ENCODE results near the gene COL4A1.

COL4A1 gene

DNA sequence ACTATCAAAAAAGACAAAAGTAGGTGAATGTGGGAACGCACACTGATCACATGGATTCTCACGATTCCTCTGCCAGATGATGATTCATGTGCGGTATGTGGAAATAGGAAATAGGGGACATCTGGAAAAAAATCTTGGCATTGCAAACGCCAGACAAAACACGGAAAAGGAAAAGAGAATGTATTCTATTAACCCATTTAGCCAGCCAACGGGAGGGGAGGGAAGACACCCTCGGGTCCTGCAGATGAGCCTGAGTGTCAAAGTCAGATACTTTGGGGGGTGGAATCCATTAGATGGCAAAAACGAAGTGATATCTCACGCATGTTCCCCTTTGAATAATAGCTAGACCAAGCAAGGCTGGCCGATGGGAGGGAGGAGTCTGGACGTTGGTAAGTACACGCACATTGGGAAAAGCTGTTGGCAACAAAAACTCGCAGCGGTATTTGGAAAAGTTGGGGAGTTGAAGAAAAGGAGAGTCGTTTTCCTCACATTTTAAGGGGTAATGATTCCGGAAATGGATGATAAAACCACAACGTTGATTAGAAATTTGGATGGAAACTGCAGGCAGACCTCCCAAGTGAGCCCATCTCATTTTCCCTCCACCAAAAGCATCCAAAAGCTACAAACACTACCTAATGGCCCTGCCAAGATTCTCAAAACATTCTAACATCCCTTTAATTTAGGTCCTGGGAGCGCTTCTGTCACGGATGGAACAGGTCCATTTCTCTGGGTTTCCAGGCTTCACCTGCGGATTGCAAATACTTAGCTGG, 73.6 kb downstream of the COL4A1 start:
- DNase-seq, result no peak

- DNase-seq, result no peak
Measured at GRCh38 chr13:110232756-110233155, 74.2 kb downstream of the COL4A1 start.

DNA sequence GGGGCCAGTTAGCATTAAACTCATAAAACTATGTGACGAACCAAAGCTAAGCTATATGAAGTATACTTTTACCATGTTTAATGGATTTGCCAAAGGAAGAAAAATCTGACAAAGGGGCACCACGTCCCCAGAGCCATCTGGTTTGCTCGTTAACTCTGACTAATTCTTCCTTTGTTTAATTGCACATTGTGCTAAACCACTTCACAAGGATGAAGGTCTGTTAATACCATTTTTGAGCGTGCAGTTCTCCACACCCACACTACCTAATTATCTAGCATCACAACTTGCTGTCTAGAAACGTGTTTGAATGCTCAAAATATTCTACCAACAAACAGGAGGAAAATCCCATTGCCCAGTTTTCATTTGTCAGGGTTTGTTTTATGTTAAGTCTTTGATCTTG, 74.8 kb downstream of the COL4A1 start:
- no peak for DNase-seq

DNA sequence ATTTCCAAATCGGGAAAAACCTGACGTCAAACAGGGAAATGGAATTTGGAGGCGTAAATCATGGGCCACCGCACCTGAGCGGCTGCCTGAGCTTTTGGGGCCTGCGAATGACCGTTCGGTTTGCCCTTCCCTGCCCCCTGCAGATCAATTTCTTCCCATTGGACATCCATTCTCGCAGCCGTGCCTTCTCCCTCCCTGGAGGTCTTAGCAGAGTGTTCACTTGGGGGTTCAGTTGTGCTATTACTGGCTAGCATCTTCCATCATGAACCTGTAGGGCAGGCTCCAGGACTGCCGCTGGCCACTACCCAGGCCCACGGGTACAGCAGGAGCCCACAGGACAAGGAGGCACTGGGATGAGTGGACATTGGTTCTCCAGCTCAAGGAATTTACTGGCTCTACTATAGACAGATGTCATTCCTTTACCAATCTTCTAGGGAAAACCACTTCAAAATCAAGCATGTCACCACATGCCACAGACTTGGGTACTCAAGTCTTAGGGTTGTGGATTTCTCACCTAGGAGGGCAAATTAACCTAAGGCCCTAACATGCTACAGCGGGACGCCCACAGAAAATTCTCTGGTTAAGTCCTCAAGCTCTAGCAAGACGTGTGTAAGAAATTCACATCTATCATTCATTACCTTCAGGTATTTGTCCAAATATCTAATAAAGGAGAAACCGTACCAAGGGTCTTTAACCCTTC, 75.5 kb downstream of the COL4A1 start:
- no peak for DNase-seq

DNA sequence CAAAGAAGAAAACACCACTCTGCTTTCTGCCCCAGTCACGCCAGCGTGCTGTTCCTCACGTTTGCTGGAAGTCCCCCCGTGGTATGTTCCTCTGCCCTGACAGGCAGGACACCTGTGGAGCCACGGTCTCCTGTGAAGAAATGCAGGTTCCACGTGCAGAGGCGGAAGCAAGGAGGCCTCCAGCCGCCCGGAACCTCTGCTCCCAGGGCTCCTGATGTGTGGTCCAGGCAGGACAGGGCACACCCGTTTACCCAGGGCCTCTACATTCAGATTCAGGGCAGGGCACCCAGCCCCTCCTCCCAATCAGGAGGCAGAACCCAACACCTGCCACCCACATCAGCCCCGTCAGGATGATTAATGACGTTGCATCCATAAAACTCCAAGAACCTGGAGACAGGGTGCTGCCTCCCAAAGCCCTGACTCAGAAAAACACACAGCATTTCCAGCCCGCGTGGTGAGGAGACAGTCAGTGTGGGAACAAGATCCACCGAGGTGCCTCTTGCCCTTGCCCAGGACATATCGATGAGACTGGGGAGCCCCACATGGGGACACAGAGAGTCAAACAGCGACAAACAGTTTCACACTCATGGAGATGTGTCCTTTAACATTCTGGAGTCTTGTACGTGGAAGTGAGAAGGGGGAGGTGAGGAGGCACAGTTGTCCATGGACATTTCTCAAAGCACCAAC, 76.2 kb downstream of the COL4A1 start:
- no peak for DNase-seq

DNA sequence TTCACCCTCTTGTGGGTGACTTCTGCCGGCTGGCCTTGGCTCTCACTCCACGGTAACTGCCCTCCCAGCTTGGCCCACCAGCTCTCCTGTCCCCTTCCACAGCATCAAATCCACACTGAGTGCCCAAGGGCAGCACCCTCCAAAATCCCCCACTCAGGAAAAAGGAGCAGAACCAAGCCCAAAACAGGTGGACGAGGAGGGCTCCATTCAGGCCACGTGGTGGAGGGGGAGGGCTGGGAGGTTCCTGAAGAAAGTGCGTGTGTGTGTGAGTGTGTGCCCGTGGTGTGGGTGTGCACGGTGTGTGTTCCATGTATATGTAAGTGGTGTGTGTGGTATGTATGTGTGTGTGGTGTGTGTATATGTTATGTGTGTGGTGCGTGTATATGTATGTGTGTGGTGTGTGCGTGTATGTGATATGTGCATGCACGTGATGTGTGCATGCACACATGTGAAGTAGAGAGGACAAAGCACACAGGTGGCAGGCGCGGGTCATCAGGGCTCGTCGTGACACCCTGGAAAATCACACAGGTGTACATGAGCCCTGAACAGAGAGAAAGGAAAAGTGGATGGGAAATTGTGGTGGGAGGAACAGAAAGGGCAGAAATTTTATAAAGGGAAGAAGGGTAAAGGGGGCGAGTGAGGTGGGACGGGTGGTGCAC, 76.9 kb downstream of the COL4A1 start:
- DNase-seq, result no peak

- DNase-seq, result no peak
Measured at GRCh38 chr13:110228936-110229904, 77.7 kb downstream of the COL4A1 start.

- no peak for DNase-seq
Measured at GRCh38 chr13:110227864-110228643, 78.9 kb downstream of the COL4A1 start.

GRCh38 chr13:110227416-110227815, 79.5 kb downstream of the COL4A1 start:
- no peak for DNase-seq

DNA sequence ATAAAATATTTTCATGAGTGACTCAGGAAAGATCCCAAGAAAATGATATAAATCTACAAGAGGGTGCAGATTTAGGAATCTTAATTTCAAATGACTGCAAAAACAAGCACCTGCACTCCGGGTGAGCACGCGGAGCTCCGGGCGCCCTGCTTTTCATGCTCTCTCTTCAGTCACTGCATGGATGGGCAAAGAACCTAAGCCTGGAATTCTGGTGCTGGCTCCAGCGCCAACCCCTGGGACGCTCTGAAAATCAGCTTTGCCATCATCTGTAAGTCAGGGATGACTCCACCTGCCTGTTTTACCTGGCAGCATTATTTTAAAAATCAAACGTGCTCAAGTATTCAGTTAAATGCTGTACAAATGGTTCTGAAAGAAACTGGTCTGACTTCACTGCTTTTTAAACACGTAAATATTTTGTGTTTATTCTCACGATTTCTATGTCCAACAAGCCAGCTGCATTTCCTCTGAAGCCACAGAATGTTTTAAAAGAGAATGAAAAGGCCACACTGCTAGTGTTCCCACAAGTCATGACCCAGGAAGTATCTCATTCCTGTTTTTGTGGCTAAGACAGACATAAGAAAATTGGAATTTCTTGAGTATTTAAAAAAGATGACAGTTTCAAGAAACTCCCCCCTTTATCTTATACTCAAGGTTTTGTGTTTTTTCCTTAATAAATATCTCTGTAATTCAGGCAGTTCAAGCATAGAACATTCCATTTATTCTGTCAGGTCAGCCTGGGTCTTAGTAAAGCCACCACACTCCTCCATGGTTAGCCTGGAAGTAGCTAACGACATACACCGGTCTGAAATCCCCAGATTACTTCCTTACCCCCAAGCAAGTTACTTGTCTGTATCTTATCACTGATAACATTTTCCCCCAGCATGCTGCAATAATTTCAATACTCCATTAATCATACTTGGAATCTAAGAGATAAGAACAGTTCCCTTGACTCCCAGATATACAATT, 81.1 kb downstream of the COL4A1 start:
- no peak for DNase-seq

- DNase-seq, result no peak
Measured at GRCh38 chr13:110225003-110225402, 82.0 kb downstream of the COL4A1 start.

- DNase-seq, result no peak
Measured at GRCh38 chr13:110224519-110224918, 82.4 kb downstream of the COL4A1 start.

DNA sequence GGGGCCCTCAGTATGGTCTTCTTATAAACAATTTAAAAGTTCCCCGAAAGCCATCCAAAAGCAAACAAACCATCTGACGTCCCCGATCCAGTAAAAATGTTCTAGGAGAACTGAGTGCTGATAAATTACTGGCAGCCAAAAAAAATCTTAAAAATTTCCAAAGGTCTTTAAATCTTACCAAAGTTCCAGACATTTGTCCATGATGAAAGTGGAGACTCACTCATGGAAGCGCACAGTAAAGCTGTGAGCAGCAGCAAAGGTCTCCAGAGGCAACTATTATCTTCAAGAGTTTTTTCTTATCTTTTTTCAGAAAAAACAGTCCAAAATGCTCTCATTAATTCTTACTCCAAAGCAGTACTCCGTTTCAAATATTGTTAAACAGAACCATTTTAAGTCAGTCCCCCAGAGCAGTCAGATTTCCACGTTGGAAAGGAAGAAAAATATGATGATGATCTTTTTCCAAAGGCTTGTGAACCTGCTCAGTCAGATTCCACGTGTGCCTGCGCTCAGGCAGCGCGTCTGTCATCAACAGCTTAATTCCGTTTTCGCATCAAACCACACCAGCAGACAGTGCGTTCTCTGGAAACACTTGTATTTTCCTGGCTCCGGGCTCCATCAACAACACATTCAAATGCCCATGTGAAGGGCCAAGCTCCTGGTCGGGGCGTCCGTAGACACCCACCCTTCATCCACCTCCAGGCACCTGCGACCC, 85.4 kb downstream of the COL4A1 start:
- no peak for DNase-seq

DNA sequence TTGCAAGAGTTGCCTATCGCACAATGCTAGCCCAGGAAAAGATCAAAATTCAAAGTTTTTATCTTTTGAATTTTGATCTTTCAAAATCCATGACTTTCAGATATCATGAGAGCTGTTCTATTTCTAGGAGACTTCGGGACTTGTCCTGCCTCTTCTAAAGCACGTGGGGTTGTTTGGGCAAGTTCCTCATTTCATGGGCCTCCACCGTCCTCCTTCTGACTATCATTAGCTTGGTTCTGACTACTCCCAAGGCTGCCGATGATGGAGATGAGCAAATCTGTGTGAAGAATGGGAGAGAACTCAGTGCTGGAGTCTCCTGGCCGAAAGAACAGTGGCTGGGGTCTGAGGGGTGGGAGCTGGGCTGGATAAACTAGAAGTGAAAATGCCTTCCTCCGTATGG, 86.5 kb downstream of the COL4A1 start:
- DNase-seq, result no peak

- no peak for DNase-seq
Measured at GRCh38 chr13:110218581-110219201, 88.3 kb downstream of the COL4A1 start.

DNA sequence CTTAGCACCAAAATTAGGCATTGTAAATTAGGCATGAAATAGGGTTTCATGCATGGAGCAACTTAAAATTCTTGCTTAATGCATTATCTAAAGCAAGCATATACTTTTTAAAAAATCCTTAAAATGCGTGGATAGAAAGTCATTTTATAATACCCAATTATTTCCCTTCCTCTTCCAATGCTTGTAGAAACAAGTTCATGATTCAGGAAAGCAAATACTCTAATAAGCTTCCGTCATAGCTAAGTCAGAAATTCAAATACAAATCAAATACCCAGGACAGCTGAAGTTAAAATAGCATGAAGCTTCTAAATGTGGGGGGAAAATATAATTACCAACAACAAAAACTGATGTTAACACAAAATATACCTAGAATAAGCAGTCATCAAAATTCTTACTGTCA, 89.1 kb downstream of the COL4A1 start:
- no peak for DNase-seq

DNA sequence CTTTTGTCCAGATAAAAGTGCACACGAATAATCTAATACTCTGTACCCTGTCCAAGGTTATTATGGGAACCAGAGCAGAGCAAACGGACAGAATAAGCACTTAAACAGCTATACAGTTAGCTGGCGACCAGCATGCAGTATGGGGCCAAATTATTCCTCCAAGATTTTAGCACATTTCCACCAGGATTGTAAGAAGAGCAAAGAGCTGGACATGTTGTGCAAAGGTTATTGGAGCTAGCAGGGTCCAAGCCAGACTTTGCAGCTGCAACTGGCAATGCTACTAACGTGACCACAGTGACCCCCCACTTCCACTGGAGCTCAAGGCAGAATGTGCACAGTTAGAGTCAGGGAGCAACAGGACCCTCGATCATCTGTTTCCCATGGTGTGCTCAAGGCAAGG, 89.9 kb downstream of the COL4A1 start:
- DNase-seq, result no peak

DNA sequence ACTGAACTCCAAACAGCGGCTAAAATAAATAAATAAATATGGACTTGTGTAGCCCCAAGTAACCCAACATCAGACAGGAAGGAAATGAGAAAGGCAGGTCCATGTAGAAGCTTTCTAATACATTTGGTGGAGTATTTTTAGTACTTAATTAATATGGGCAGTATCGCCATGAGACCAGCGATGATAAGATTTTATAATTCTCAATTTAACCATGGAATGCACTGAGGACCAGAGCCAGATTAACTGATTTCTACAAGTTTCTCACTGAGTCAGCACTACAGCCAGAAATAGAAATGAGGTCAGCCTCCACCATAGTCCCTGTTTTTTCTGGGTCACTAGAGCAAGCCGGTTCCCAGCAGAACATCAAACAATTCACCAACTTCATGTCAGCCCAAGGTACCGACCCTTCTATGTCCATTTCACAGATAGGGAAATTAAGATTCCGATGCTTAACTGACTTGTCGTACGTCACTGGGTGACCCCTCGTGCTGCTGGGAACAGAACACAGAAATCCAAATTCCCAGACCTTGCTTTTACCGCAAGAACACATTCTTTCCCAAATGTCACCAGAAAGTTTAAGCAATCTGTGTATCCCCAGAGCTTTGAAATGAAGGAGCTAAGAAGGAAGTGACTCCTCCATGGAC, 90.4 kb downstream of the COL4A1 start:
- no peak for DNase-seq

GRCh38 chr13:110216006-110216397, 91.0 kb downstream of the COL4A1 start:
- DNase-seq, result no peak

Measured in KG1 (cell line).